Stimulated activated CD4-positive, alpha-beta T cell treated with anti-CD3 and anti-CD28 coated beads, Interleukin-12 subunit alpha, Interleukin-12 subunit beta, amount 100 ng/mL, for 24 hours (primary cell): ENCODE measurements around the gene PLB1.

ENCODE experiments used
- DNase-seq, 2 experiments: peaks; one replicate each; pipeline ENCODE4 v3.0.0-alpha.2; 2020; ENCODE audit warnings: low read depth in 2 of 2

Gene PLB1

GRCh38 chr2:28495551-28496250 is at the start of gene PLB1:
Gene PLB1, plus strand, starts transcription at chr2:28496060. Its CDS starts 55 bp downstream, at chr2:28496115.
- no peak for DNase-seq

GRCh38 chr2:28446531-28446930 is 49.3 kb upstream of the PLB1 start:
- no peak for DNase-seq

GRCh38 chr2:28447086-28447485 is 48.8 kb upstream of the PLB1 start:
- DNase-seq, result no peak

GRCh38 chr2:28447943-28448792 is 47.7 kb upstream of the PLB1 start:
- DNase-seq, result no peak

GRCh38 chr2:28448793-28449100 is 47.1 kb upstream of the PLB1 start:
- DNase-seq, result no peak

GRCh38 chr2:28449126-28449487 is 46.8 kb upstream of the PLB1 start:
- no peak for DNase-seq

GRCh38 chr2:28449488-28450395 is 46.1 kb upstream of the PLB1 start:
- DNase-seq, result peak; percentile 59 to 90

GRCh38 chr2:28450901-28451565 is 44.8 kb upstream of the PLB1 start:
- DNase-seq, result no peak

- DNase-seq, result no peak
These were observed 43.9 kb upstream of the PLB1 start for GRCh38 chr2:28451793-28452533.

GRCh38 chr2:28452534-28453081 is 43.3 kb upstream of the PLB1 start:
- DNase-seq, result peak; percentile 60 to 86

- no peak for DNase-seq
These were observed 42.5 kb upstream of the PLB1 start for GRCh38 chr2:28453396-28453795.

GRCh38 chr2:28454016-28454930 is 41.6 kb upstream of the PLB1 start:
- DNase-seq, result no peak

GRCh38 chr2:28457237-28457636 is 38.6 kb upstream of the PLB1 start:
- DNase-seq, result no peak

GRCh38 chr2:28461056-28461455 is 34.8 kb upstream of the PLB1 start:
- DNase-seq, result no peak

- DNase-seq, result no peak
These were observed 33.7 kb upstream of the PLB1 start for GRCh38 chr2:28462122-28462521.

GRCh38 chr2:28463211-28463816 is 32.5 kb upstream of the PLB1 start:
- no peak for DNase-seq

- no peak for DNase-seq
These were observed 32.0 kb upstream of the PLB1 start for GRCh38 chr2:28463893-28464292.

- no peak for DNase-seq
These were observed 30.5 kb upstream of the PLB1 start for GRCh38 chr2:28465148-28465885.

- DNase-seq, result no peak
These were observed 26.6 kb upstream of the PLB1 start for GRCh38 chr2:28469304-28469703.
